OCI-LY7 (cell line): ENCODE measurements around the gene MAPKAPK3. TPM values are rescaled to one million over a fixed set of nuclear protein-coding genes. Genes with fewer than 3 reads are reported as not detected.

ENCODE experiments used
- BruUV-seq: library from RNA; stranded (reverse); fragments of 400-500 nt; replicated peaks from 2 replicates; lab custom pipeline; 2021; lab: Mats Ljungman, UMichigan
- CTCF ChIA-PET: fragments of 300-600 bp; sonication (Branson Sonifier 250); formaldehyde crosslinking; loops from one replicate; lab custom pipeline; 2022; ENCODE audit warnings: antibody characterized with exemption; ENCODE audit not compliant: unreplicated experiment; lab: Charles Lee
- POLR2A ChIA-PET: fragments of 300-600 bp; sonication (Branson Sonifier 250); formaldehyde crosslinking; loops from one replicate; lab custom pipeline; 2022; ENCODE audit warnings: antibody characterized with exemption; lab: Charles Lee
- DNase-seq: peaks from one replicate; pipeline ENCODE4 v3.0.0-alpha.2; 2015; ENCODE audit warnings: low spot score
- H2AFZ ChIP-seq: fragments of 200-600 bp; sonication (generic), shearing (Covaris generic); 2 replicates; pipeline ENCODE4 v1.6.1; 2014; ENCODE audit warnings: mild to moderate bottlenecking, antibody characterized with exemption, low read length, moderate library complexity
- H3K27ac ChIP-seq: fragments of 200-600 bp; sonication (generic); 2 replicates; pipeline ENCODE4 v1.5.1; 2014; ENCODE audit warnings: mixed run types, low read depth, mild to moderate bottlenecking, moderate library complexity, low read length, inconsistent platforms; ENCODE audit not compliant: poor library complexity, severe bottlenecking
- H3K36me3 ChIP-seq: fragments of 200-600 bp; sonication (generic); 2 replicates; pipeline ENCODE4 v1.6.1; 2014; ENCODE audit warnings: mild to moderate bottlenecking, antibody characterized with exemption, low read length, moderate library complexity, mixed read lengths; ENCODE audit not compliant: insufficient read depth
- H3K4me1 ChIP-seq: fragments of 200-600 bp; sonication (generic); 2 replicates; pipeline ENCODE4 v1.5.1; 2014; ENCODE audit warnings: mild to moderate bottlenecking, low read length; ENCODE audit not compliant: insufficient read depth, poor library complexity, severe bottlenecking
- H3K4me2 ChIP-seq: fragments of 200-600 bp; sonication (generic); 2 replicates; pipeline ENCODE4 v1.6.1; 2014; ENCODE audit warnings: mild to moderate bottlenecking, low read length
- H3K4me3 ChIP-seq: fragments of 200-600 bp; sonication (generic); 2 replicates; pipeline ENCODE4 v1.5.1; 2014; ENCODE audit warnings: mild to moderate bottlenecking, low read depth, low read length; ENCODE audit not compliant: poor library complexity, severe bottlenecking
- H3K79me2 ChIP-seq: fragments of 200-600 bp; sonication (generic); 2 replicates; pipeline ENCODE4 v1.6.1; 2016; ENCODE audit warnings: low read depth, mild to moderate bottlenecking, low read length, moderate library complexity, mixed read lengths; ENCODE audit not compliant: insufficient read depth
- H3K9me2 ChIP-seq: fragments of 200-600 bp; sonication (generic); 2 replicates; pipeline ENCODE4 v1.6.1; 2016; ENCODE audit warnings: mild to moderate bottlenecking, low read length, mixed read lengths; ENCODE audit not compliant: insufficient read depth
- H3K9me3 ChIP-seq: fragments of 200-600 bp; sonication (generic); 2 replicates; pipeline ENCODE4 v1.6.1; 2014; ENCODE audit warnings: mild to moderate bottlenecking, mixed run types, low read length, mixed read lengths
- H4K20me1 ChIP-seq: fragments of 200-600 bp; sonication (generic); 2 replicates; pipeline ENCODE4 v1.6.1; 2014; ENCODE audit warnings: mild to moderate bottlenecking, antibody characterized with exemption, low read length, moderate library complexity, mixed read lengths; ENCODE audit not compliant: insufficient read depth
- EZH2phosphoT487 ChIP-seq: fragments of 200-600 bp; sonication (generic); IDR thresholded peaks from 2 replicates; pipeline ENCODE4 v1.6.1; 2018; ENCODE audit warnings: low read depth, borderline replicate concordance, mild to moderate bottlenecking, mixed run types, antibody characterized with exemption, low read length, moderate library complexity, mixed read lengths
- intact Hi-C: fragments of 100-400 bp; cut with micrococcal nuclease; formaldehyde crosslinking; loops from one replicate; pipeline ENCODE4 v1.10.0; 2022; ENCODE audit not compliant: unreplicated experiment
- total RNA-seq, 2 experiments: library from RNA; depleted of rRNA in 1 of 2; stranded (reverse); fragments of >200 nt in 1 of 2; shearing (Covaris generic) in 1 of 2; gene quantifications; 2 replicates each; pipeline ENCODE4 v1.2.3, GENCODE V29; 2014 to 2022
- TF ChIP-seq, protein P1 (sequence below): fragments of 200-600 bp; sonication (generic); conservative IDR thresholded peaks from 2 replicates; pipeline ENCODE4 v1.5.1; 2014; ENCODE audit warnings: mild to moderate bottlenecking, antibody characterized with exemption, low read length, moderate library complexity, mixed read lengths

Gene MAPKAPK3
- total RNA-seq, 2 experiments from 2014 or later, result 17.5 to 25.2 TPM

GRCh38 chr3:50573566-50574443 is 43.1 kb upstream of the MAPKAPK3 start:
- no TSS peak for BruUV-seq
- no peak for DNase-seq

GRCh38 chr3:50574444-50574831 is 42.5 kb upstream of the MAPKAPK3 start:
- intact Hi-C loops, result no loop called here
- POLR2A ChIA-PET, result no interaction called here
- Histone ChIP-seq H3K79me2 (peaks cover 9% of the 10 kb centered on the region; the same call in 1 of the 2 replicates), H3K9me2 (no peaks in the 10 kb centered on the region), H3K4me3 (no peak overlapping the region), H3K9me3 (no peaks in the 10 kb centered on the region), H3K4me1 (peaks cover 10% of the 10 kb centered on the region), H2AFZ (no peak overlapping the region), H3K4me2 (no peak overlapping the region), H4K20me1 (0 out of 2 replicates have a peak, but pooled peaks cover 11% of the 10 kb centered on the region), H3K36me3 (0 out of 2 replicates have a peak, but pooled peaks cover 8% of the 10 kb centered on the region), H3K27ac (no peak overlapping the region)
- CTCF ChIA-PET, result interaction anchor here (1.0 kb wide), 1 partner anchor 41 kb away, joined by 3 read pairs; no protein-coding TSS in a partner anchor
- TF ChIP-seq, protein P1, sequence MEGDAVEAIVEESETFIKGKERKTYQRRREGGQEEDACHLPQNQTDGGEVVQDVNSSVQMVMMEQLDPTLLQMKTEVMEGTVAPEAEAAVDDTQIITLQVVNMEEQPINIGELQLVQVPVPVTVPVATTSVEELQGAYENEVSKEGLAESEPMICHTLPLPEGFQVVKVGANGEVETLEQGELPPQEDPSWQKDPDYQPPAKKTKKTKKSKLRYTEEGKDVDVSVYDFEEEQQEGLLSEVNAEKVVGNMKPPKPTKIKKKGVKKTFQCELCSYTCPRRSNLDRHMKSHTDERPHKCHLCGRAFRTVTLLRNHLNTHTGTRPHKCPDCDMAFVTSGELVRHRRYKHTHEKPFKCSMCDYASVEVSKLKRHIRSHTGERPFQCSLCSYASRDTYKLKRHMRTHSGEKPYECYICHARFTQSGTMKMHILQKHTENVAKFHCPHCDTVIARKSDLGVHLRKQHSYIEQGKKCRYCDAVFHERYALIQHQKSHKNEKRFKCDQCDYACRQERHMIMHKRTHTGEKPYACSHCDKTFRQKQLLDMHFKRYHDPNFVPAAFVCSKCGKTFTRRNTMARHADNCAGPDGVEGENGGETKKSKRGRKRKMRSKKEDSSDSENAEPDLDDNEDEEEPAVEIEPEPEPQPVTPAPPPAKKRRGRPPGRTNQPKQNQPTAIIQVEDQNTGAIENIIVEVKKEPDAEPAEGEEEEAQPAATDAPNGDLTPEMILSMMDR, result no peak
- no peak for TF ChIP-seq EZH2phosphoT487
- no peak for DNase-seq
- BruUV-seq, result no TSS peak

More at GRCh38 chr3:50573566-50574443, 43.1 kb upstream of the MAPKAPK3 start:
- CTCF ChIA-PET, result no interaction called here
- Histone ChIP-seq H3K9me2 (no peaks in the 10 kb centered on the region), H3K36me3 (0 out of 2 replicates have a peak, but pooled peaks cover 8% of the 10 kb centered on the region), H3K79me2 (peaks cover 9% of the 10 kb centered on the region; the same call in 1 of the 2 replicates), H3K4me2 (no peak overlapping the region), H3K4me3 (no peak overlapping the region), H2AFZ (no peak overlapping the region), H3K27ac (no peak overlapping the region), H3K9me3 (no peaks in the 10 kb centered on the region), H4K20me1 (0 out of 2 replicates have a peak, but pooled peaks cover 11% of the 10 kb centered on the region), H3K4me1 (peaks cover 10% of the 10 kb centered on the region)
- POLR2A ChIA-PET, result no interaction called here
- TF ChIP-seq, protein P1, result no peak
- TF ChIP-seq EZH2phosphoT487, result no peak
- intact Hi-C loops, result no loop called here
